SU-DHL-6 (cell line): ENCODE results near the gene STX19.

Source experiments
- CTCF ChIP-seq: fragments of 200-600 bp; sonication (generic); IDR thresholded peaks from one replicate; pipeline ENCODE4 v1.5.1; 2017; ENCODE audit warnings: antibody characterized with exemption, mild to moderate bottlenecking, low read length, moderate library complexity; ENCODE audit not compliant: insufficient read depth, poor library complexity, severe bottlenecking
- EZH2phosphoT487 ChIP-seq: fragments of 200-600 bp; sonication (generic), shearing (Covaris generic); conservative IDR thresholded peaks from 2 replicates; pipeline ENCODE4 v1.6.1; 2018; ENCODE audit warnings: mild to moderate bottlenecking, antibody characterized with exemption, low read length, moderate library complexity, mixed read lengths

- TF ChIP-seq CTCF: no peak
- TF ChIP-seq EZH2phosphoT487: no peak
Observed at GRCh38 chr3:93983408-93983807, 45.0 kb downstream of the STX19 start.
